Hepatocyte (in vitro differentiated cells): Measurements from ENCODE around the gene LHX8. TPM values are rescaled to one million over a fixed set of nuclear protein-coding genes. Genes with fewer than 3 reads are reported as not detected.
"Not testable (repeated sequence)": the region's sequence is repeated elsewhere in the genome, so short reads cannot be mapped to it uniquely, and the experiment has no call there.

Experiments
- DNase-seq: peaks from one replicate; pipeline ENCODE4 v3.0.0-alpha.2; 2016; ENCODE audit warnings: low spot score
- H2AFZ ChIP-seq: fragments of 200-600 bp; sonication (generic); 2 replicates; pipeline ENCODE4 v1.6.0; 2016; ENCODE audit warnings: antibody characterized with exemption, mild to moderate bottlenecking
- H3K27ac ChIP-seq: fragments of 200-600 bp; sonication (generic); 2 replicates; pipeline ENCODE4 v1.5.1; 2016; ENCODE audit warnings: mild to moderate bottlenecking
- H3K27me3 ChIP-seq: fragments of 200-600 bp; sonication (generic); 2 replicates; pipeline ENCODE4 v1.6.1; 2016
- H3K36me3 ChIP-seq: fragments of 200-600 bp; sonication (generic); replicated peaks from 2 replicates; pipeline ENCODE4 v1.5.1; 2016; ENCODE audit warnings: low read depth; ENCODE audit not compliant: insufficient read depth
- H3K4me1 ChIP-seq: fragments of 200-600 bp; sonication (generic); 2 replicates; pipeline ENCODE4 v1.5.1; 2016; ENCODE audit warnings: mild to moderate bottlenecking, moderate library complexity; ENCODE audit not compliant: insufficient read depth
- H3K4me2 ChIP-seq: fragments of 200-600 bp; sonication (generic); 2 replicates; pipeline ENCODE4 v1.6.0; 2016
- H3K4me3 ChIP-seq: fragments of 200-600 bp; sonication (generic); 2 replicates; pipeline ENCODE4 v1.5.1; 2016; ENCODE audit warnings: mild to moderate bottlenecking
- H3K79me2 ChIP-seq: fragments of 200-600 bp; sonication (generic); 2 replicates; pipeline ENCODE4 v1.6.0; 2017; ENCODE audit warnings: mild to moderate bottlenecking
- H3K9me2 ChIP-seq: fragments of 200-600 bp; sonication (generic); replicated peaks from 2 replicates; pipeline ENCODE4 v1.6.0; 2017; ENCODE audit warnings: mild to moderate bottlenecking; ENCODE audit not compliant: insufficient read depth
- H3K9me3 ChIP-seq: fragments of 200-600 bp; sonication (generic); 2 replicates; pipeline ENCODE4 v1.5.1; 2016; ENCODE audit warnings: low read depth, mild to moderate bottlenecking
- H4K20me1 ChIP-seq: fragments of 200-600 bp; sonication (generic); 2 replicates; pipeline ENCODE4 v1.6.0; 2016; ENCODE audit warnings: mild to moderate bottlenecking; ENCODE audit not compliant: insufficient read depth, poor library complexity, severe bottlenecking
- CTCF ChIP-seq: fragments of 200-600 bp; sonication (generic); IDR thresholded peaks from 2 replicates; pipeline ENCODE4 v1.5.1; 2016; ENCODE audit warnings: antibody characterized with exemption, mild to moderate bottlenecking; ENCODE audit not compliant: poor library complexity
- EZH2 ChIP-seq: fragments of 200-600 bp; sonication (generic); IDR thresholded peaks from 2 replicates; pipeline ENCODE4 v1.6.1; 2016; ENCODE audit warnings: antibody characterized with exemption, mild to moderate bottlenecking, borderline replicate concordance
- EZH2phosphoT487 ChIP-seq: fragments of 200-600 bp; sonication (generic); IDR thresholded peaks from one replicate; pipeline ENCODE4 v1.6.1; 2018; ENCODE audit warnings: antibody characterized with exemption, mild to moderate bottlenecking, low read depth, moderate library complexity; ENCODE audit not compliant: unreplicated experiment, severe bottlenecking
- WGBS: methylation state at CpG from one replicate; pipeline ENCODE4 v1.1.6; 2016; ENCODE audit warnings: low lambda C conversion rate; ENCODE audit errors: missing lambda C conversion rate; 5-methylcytosine and 5-hydroxymethylcytosine counted together
- polyA plus RNA-seq: library from polyadenylated mRNA; unstranded; fragments of >200 nt; fragmentation: Nextera tagmentation; extraction: Ambion mirVana; gene quantifications from 2 replicates; pipeline ENCODE4 v1.2.1, GENCODE V29; 2016
- total RNA-seq: library from RNA; depleted of rRNA; stranded (reverse); fragments of >200 nt; gene quantifications from 2 replicates; pipeline ENCODE4 v1.2.3, GENCODE V29; 2014

The LHX8 gene
- total and polyA plus RNA-seq, 2 experiments from 2014 or later = 0.37 to 0.87 TPM

GRCh38 chr1:75170981-75171380 is 36.8 kb downstream of the LHX8 start:
- H3K4me1 ChIP-seq = no peaks in the 10 kb centered on the region
- H3K4me3 ChIP-seq = no peak overlapping the region
- no peak for DNase-seq
- H3K36me3 ChIP-seq = no peaks in the 10 kb centered on the region
- H3K9me3 ChIP-seq = no peaks in the 10 kb centered on the region
- no peaks in the 10 kb centered on the region for H4K20me1 ChIP-seq
- no peak overlapping the region for H3K4me2 ChIP-seq
- no peak overlapping the region for H3K27ac ChIP-seq
- no peaks in the 10 kb centered on the region for H3K27me3 ChIP-seq
- TF ChIP-seq EZH2phosphoT487 = no peak
- no peak for TF ChIP-seq EZH2
- TF ChIP-seq CTCF = no peak
- WGBS = 89% methylated on average over 2 of the region's 2 CpGs
- H2AFZ ChIP-seq = no peak overlapping the region
- H3K79me2 ChIP-seq = no peaks in the 10 kb centered on the region
- no peaks in the 10 kb centered on the region for H3K9me2 ChIP-seq

- no peak for DNase-seq
- WGBS = 83% methylated on average over 1 of the region's 1 CpG
- no peak for TF ChIP-seq EZH2phosphoT487
- TF ChIP-seq EZH2 = no peak
- TF ChIP-seq CTCF = no peak
- Histone ChIP-seq H3K36me3 (no peaks in the 10 kb centered on the region), H3K9me3 (no peaks in the 10 kb centered on the region), H4K20me1 (no peaks in the 10 kb centered on the region), H3K27me3 (no peaks in the 10 kb centered on the region), H3K4me1 (no peaks in the 10 kb centered on the region), H3K79me2 (no peaks in the 10 kb centered on the region), H2AFZ (no peak overlapping the region), H3K27ac (no peak overlapping the region), H3K9me2 (no peaks in the 10 kb centered on the region), H3K4me2 (no peak overlapping the region), H3K4me3 (no peak overlapping the region)
These were observed 37.7 kb downstream of the LHX8 start for GRCh38 chr1:75171876-75172275.

- no peak overlapping the region for H3K4me2 ChIP-seq
- no peak for DNase-seq
- TF ChIP-seq EZH2phosphoT487 = no peak
- no peak for TF ChIP-seq CTCF
- no peak for TF ChIP-seq EZH2
- 30% methylated on average over 1 of the region's 1 CpG for WGBS
- no peaks in the 10 kb centered on the region for H4K20me1 ChIP-seq
- no peaks in the 10 kb centered on the region for H3K9me2 ChIP-seq
- H3K27me3 ChIP-seq = no peaks in the 10 kb centered on the region
- no peak overlapping the region for H3K27ac ChIP-seq
- no peaks in the 10 kb centered on the region for H3K79me2 ChIP-seq
- no peaks in the 10 kb centered on the region for H3K36me3 ChIP-seq
- H3K4me1 ChIP-seq = no peaks in the 10 kb centered on the region
- no peaks in the 10 kb centered on the region for H3K9me3 ChIP-seq
- H2AFZ ChIP-seq = no peak overlapping the region
- H3K4me3 ChIP-seq = no peak overlapping the region
These were observed 38.4 kb downstream of the LHX8 start for GRCh38 chr1:75172556-75172955.

- Histone ChIP-seq H3K4me1 (no peaks in the 10 kb centered on the region), H3K4me2 (no peak overlapping the region), H3K9me2 (no peaks in the 10 kb centered on the region), H3K27me3 (no peaks in the 10 kb centered on the region), H3K36me3 (no peaks in the 10 kb centered on the region), H3K9me3 (no peaks in the 10 kb centered on the region), H3K4me3 (no peak overlapping the region), H3K27ac (no peak overlapping the region), H3K79me2 (no peaks in the 10 kb centered on the region), H4K20me1 (no peaks in the 10 kb centered on the region), H2AFZ (no peak overlapping the region)
- TF ChIP-seq EZH2 (no peak), EZH2phosphoT487 (no peak), CTCF (no peak)
- WGBS = 89% methylated on average over 2 of the region's 2 CpGs
- DNase-seq = no peak
These were observed 40.0 kb downstream of the LHX8 start for GRCh38 chr1:75174031-75174760.

- H4K20me1 ChIP-seq, H3K4me1 ChIP-seq, H3K4me3 ChIP-seq, H3K9me2 ChIP-seq, DNase-seq, H2AFZ ChIP-seq, H3K27me3 ChIP-seq, H3K79me2 ChIP-seq, H3K36me3 ChIP-seq, H3K9me3 ChIP-seq, H3K4me2 ChIP-seq, H3K27ac ChIP-seq: not testable (repeated sequence)
- WGBS = 88% methylated on average over 13 of the region's 13 CpGs
These were observed 47.2 kb downstream of the LHX8 start for GRCh38 chr1:75181214-75181955.
